GM19240 (cell line): Measurements from ENCODE around the gene KTI12.
"Not testable (repeated sequence)": the region's sequence is repeated elsewhere in the genome, so short reads cannot be mapped to it uniquely, and the experiment has no call there.

Source experiments
- DNase-seq: peaks from one replicate; pipeline ENCODE4 v3.0.0; 2011; ENCODE audit warnings: low spot score; ENCODE audit not compliant: insufficient read length

The KTI12 gene

GRCh38 chr1:52041551-52042185 lies 8.1 kb upstream of the KTI12 start:
- DNase-seq = no peak

DNA sequence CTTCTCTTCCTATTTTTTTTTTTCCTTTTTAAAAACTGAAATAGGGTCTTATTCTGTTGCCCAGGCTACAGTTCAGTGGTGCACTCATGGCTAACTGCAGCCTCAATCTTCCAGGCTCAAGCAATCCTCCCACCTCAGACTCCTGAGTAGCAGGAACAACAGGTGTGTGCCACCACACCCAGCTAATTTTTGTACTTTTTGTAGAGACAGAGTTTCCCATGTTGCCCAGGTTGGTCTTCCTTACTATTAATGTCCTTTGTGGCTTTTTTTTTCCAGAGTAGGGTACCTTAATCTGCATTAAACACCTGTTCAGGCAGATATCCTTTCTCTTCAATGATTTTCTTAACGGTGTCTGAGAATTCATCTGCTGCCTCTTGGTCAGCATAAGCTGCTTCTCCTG lies 4.3 kb upstream of the KTI12 start:
- no peak for DNase-seq

GRCh38 chr1:52037402-52037814 lies 3.8 kb upstream of the KTI12 start:
- DNase-seq = no peak

- DNase-seq = no peak
Observed at GRCh38 chr1:52034050-52034384, 407 bp upstream of the KTI12 start.

GRCh38 chr1:52032785-52033131 lies 852 bp downstream of the KTI12 start:
- no peak for DNase-seq

- DNase-seq = no peak
Observed at GRCh38 chr1:52032124-52032784, 1.4 kb downstream of the KTI12 start.

GRCh38 chr1:52028839-52029238 lies 4.8 kb downstream of the KTI12 start:
- not testable (repeated sequence) for DNase-seq

DNA sequence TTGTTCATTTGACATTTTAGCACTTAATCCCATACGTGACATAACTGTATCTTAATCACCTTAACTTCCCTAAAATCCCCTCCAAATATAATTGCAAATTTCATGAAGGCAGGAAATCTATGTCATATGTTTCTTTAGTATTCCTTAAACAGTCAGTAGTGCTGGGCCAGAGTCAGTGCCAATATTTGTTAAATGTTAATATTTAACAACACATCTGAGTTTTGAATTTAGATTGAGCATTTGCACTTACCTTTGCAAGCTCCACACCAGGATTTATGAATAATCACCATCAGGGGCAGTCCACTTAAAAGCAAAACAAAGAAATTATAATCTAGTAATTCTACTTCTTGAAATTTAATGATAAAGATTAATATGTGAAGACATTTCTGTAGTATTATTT lies 5.3 kb downstream of the KTI12 start:
- no peak for DNase-seq

GRCh38 chr1:52026278-52026677 lies 7.3 kb downstream of the KTI12 start:
- DNase-seq = no peak

GRCh38 chr1:52022133-52022532 lies 11.5 kb downstream of the KTI12 start:
- no peak for DNase-seq

DNA sequence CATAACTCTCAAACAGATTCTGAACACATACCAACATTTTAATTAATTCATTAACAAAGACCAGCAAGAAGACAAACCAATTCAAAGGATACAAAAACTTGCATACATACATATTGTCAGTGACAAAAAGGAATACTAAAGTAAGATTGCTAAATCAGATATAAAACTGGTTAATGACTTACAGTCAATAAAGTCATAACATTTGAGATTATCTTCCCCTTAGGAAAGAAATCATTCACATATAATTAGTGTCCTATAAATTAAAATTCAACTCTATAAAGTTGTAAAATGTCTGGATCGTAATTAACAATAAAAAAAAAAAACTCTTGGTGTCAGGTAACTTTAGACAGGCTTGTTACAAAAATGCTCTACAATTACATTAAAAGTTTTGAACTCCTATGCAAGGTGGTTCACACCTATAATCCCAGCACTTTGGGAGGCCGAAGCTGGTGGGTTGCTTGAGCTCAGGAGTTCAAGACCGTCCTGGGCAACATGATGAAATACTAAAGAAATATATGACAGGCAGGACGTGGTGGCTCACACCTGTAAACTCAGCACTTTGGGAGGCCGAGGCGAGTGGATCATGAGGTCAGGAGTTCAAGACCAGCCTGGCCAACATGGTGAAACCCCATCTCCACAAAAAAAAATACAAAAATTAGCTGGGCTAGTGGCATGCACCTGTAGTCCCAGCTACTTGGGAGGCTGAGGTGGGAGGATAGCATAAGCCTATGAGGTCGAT lies 25.4 kb downstream of the KTI12 start:
- DNase-seq = no peak

GRCh38 chr1:52007215-52008002 lies 26.2 kb downstream of the KTI12 start:
- no peak for DNase-seq

GRCh38 chr1:52006081-52006553 lies 27.5 kb downstream of the KTI12 start:
- not testable (repeated sequence) for DNase-seq

GRCh38 chr1:52005548-52005947 lies 28.1 kb downstream of the KTI12 start:
- not testable (repeated sequence) for DNase-seq

DNA sequence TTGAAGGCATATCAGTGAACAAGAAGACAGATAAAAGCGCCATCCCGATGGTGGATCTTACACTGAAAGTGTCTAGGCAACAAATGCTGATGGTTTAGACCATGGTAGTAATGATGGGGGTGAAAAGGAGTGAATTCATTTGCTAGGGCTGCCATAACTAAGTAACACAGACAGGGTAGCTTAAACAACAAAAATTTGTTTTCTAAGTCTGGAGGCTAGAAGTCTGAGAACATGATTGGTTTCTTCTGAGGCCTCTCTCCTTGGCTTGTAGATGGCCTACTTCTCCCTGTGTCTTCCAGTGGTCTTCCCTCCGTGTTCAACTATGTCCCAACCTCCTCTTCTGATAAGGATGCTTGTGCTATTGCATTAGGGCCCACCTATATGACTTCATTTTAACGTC lies 29.7 kb downstream of the KTI12 start:
- no peak for DNase-seq

DNA sequence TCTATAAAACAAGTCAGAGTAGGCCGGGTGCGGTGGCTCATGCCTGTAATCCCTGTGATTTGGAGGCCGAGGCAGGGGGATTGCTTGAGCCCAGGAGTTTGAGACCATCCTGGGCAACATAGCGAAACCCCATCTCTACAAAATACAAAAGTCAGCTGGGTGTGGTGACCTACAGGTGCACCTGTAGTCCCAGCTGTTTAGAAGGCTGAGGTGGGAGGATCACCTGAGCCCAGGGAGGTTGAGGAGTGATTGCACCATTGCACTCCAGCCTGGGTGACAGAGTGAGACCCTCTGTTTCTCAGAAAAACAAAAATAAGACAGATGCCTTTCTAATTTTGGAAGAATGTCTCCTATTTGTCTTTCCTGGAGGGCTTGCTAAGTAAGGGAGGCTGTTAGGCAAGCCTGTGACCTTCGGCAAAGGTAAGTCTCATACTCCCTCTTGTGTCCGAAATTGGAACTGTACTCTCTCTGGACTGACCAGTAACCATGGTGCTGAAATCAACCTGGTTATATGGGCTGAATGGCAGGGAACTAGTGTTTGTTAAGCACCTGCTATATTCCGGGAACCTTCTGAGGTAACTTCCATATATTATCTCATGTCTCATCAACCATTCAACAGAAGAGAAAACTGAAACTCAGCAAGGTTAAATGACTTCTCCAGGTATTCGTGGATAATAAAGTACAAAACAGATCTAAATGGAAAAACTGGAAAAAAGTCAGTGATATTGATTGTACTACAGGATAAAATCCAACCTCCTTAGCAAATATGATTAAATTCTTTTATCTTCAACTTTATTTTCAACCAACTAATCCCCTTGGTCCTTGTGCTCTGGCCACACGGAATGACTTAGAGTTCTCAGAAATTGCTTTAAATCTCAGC lies 31.3 kb downstream of the KTI12 start:
- peak; percentile 85 for DNase-seq

GRCh38 chr1:51998701-51999100 lies 34.9 kb downstream of the KTI12 start:
- no peak for DNase-seq

DNA sequence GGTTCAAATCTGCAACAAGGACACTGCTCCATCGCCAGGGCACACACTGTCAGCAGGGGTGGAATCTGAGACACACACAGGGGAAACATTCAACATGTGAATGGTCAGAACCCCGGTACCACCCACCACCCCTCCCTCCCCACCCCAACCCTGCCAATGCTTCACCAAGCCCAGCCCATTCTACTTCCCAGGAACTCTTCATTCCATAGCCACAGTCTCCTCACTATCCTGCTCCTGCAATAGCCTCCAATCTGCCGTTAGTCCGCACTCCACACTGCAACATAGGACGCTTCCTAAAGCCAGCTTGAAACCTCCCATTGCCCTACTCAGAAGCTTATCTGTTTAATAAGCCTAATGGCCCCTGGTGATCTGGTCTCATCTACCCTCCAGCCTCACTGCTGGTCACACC lies 35.6 kb downstream of the KTI12 start:
- no peak for DNase-seq

GRCh38 chr1:51990478-51990965 lies 43.1 kb downstream of the KTI12 start, which contains the start of gene RAB3B:
Gene RAB3B, minus strand, starts transcription at chr1:51990700. Its CDS starts 13,583 bp downstream, at chr1:51977117.
- peak; percentile 43 for DNase-seq
